IMR-90 (cell line): Measurements from ENCODE around the gene MT1H. TPM values are rescaled to one million over a fixed set of nuclear protein-coding genes. Genes with fewer than 3 reads are reported as not detected.

Source experiments
- ATAC-seq: fragments of 200-7000 bp; cut with Tn5 transposase; 2 replicates; pipeline ENCODE4 v1.9.1; 2020; ENCODE audit warnings: low read depth, mild to moderate bottlenecking, moderate library complexity
- BruUV-seq: library from RNA; stranded (reverse); fragments of 400-500 nt; replicated peaks from 2 replicates; lab custom pipeline; 2021; lab: Mats Ljungman, UMichigan
- CTCF ChIA-PET: fragments of 300-600 bp; formaldehyde crosslinking; extraction: SDS; loops from one replicate; lab custom pipeline; 2021; ENCODE audit warnings: antibody characterized with exemption; lab: Yijun Ruan, JAX
- POLR2A ChIA-PET: fragments of 300-600 bp; sonication (Branson Sonifier 250); formaldehyde crosslinking; loops from one replicate; lab custom pipeline; 2022; ENCODE audit warnings: antibody characterized with exemption; ENCODE audit not compliant: unreplicated experiment; lab: Charles Lee
- DNase-seq: peaks from one replicate; pipeline ENCODE4 v3.0.0; 2013
- H2AFZ ChIP-seq: replicated peaks from 2 replicates; pipeline ENCODE3; 2013; ENCODE audit warnings: low read length, mild to moderate bottlenecking; ENCODE audit not compliant: poor library complexity
- H2AK5ac ChIP-seq: 2 replicates; pipeline ENCODE4 v1.6.1; 2013; ENCODE audit warnings: low read depth, low read length, inconsistent platforms
- H2AK9ac ChIP-seq: replicated peaks from 2 replicates; pipeline ENCODE3; 2013; ENCODE audit warnings: mild to moderate bottlenecking, low read depth, low read length, moderate library complexity; ENCODE audit not compliant: poor library complexity
- H2BK120ac ChIP-seq: 2 replicates; pipeline ENCODE4 v1.6.1; 2013; ENCODE audit warnings: low read depth, low read length, inconsistent platforms
- H2BK15ac ChIP-seq: 3 replicates; pipeline ENCODE4 v1.6.1; 2013; ENCODE audit warnings: low read depth, low read length, inconsistent platforms
- H2BK20ac ChIP-seq: 2 replicates; pipeline ENCODE4 v1.6.1; 2013; ENCODE audit warnings: low read depth, mild to moderate bottlenecking, inconsistent platforms, low read length, moderate library complexity
- H2BK5ac ChIP-seq: 2 replicates; pipeline ENCODE4 v1.6.1; 2013; ENCODE audit warnings: mild to moderate bottlenecking, low read depth, low read length, inconsistent platforms; ENCODE audit not compliant: poor library complexity, severe bottlenecking
- H3K14ac ChIP-seq: replicated peaks from 2 replicates; pipeline ENCODE4 v1.6.1; 2013; ENCODE audit warnings: low read depth, low read length, inconsistent platforms
- H3K18ac ChIP-seq: 2 replicates; pipeline ENCODE4 v1.6.1; 2013; ENCODE audit warnings: low read depth, low read length, control low read depth
- H3K23ac ChIP-seq: 2 replicates; pipeline ENCODE4 v1.6.1; 2013; ENCODE audit warnings: low read depth, low read length, inconsistent platforms
- H3K27ac ChIP-seq: 2 replicates; pipeline ENCODE4 v1.5.1; 2013; ENCODE audit warnings: mild to moderate bottlenecking, control low read depth, low read length; ENCODE audit not compliant: insufficient read depth
- H3K27me3 ChIP-seq: 2 replicates; pipeline ENCODE4 v1.6.1; 2013; ENCODE audit warnings: low read length; ENCODE audit not compliant: control insufficient read depth, insufficient read depth
- H3K36me3 ChIP-seq: 2 replicates; pipeline ENCODE4 v1.6.1; 2013; ENCODE audit warnings: low read length, mixed read lengths; ENCODE audit not compliant: control insufficient read depth, insufficient read depth
- H3K4ac ChIP-seq: 2 replicates; pipeline ENCODE4 v1.6.1; 2013; ENCODE audit warnings: low read depth, low read length, inconsistent platforms
- H3K4me1 ChIP-seq: 2 replicates; pipeline ENCODE4 v1.6.1; 2013; ENCODE audit warnings: low read length, mixed read lengths; ENCODE audit not compliant: control insufficient read depth, insufficient read depth
- H3K4me2 ChIP-seq: 2 replicates; pipeline ENCODE4 v1.6.1; 2013; ENCODE audit warnings: low read depth, mild to moderate bottlenecking, control low read depth, low read length, moderate library complexity
- H3K4me3 ChIP-seq: 2 replicates; pipeline ENCODE4 v1.5.1; 2013; ENCODE audit warnings: low read depth, mild to moderate bottlenecking, control low read depth, low read length, moderate library complexity; ENCODE audit not compliant: insufficient read depth
- H3K56ac ChIP-seq: 2 replicates; pipeline ENCODE4 v1.6.1; 2013; ENCODE audit warnings: low read length, inconsistent platforms; ENCODE audit not compliant: insufficient read depth; ENCODE audit errors: extremely low read depth
- H3K79me1 ChIP-seq, 2 experiments: 2 replicates each; pipeline ENCODE4 v1.6.1; 2013; ENCODE audit warnings: low read length in 2 of 2, inconsistent platforms in 1 of 2, low read depth in 1 of 2
- H3K9ac ChIP-seq: 2 replicates; pipeline ENCODE4 v1.6.1; 2013; ENCODE audit warnings: low read depth, low read length, control low read depth
- H3K9me1 ChIP-seq: 2 replicates; pipeline ENCODE4 v1.6.1; 2013; ENCODE audit warnings: low read length, inconsistent platforms; ENCODE audit not compliant: insufficient read depth
- H3K9me3 ChIP-seq: 2 replicates; pipeline ENCODE4 v1.6.1; 2013; ENCODE audit warnings: low read length; ENCODE audit not compliant: control insufficient read depth, insufficient read depth
- H4K20me1 ChIP-seq: 2 replicates; pipeline ENCODE4 v1.6.1; 2013; ENCODE audit warnings: low read length, inconsistent platforms; ENCODE audit not compliant: insufficient read depth
- H4K5ac ChIP-seq: 2 replicates; pipeline ENCODE4 v1.6.1; 2013; ENCODE audit warnings: mild to moderate bottlenecking, low read depth, low read length, control low read depth
- H4K8ac ChIP-seq, 2 experiments: 2 replicates each; pipeline ENCODE4 v1.6.1; 2013; ENCODE audit warnings: low read depth in 2 of 2, low read length in 2 of 2, control low read depth in 1 of 2, inconsistent platforms in 1 of 2
- H4K91ac ChIP-seq: 2 replicates; pipeline ENCODE4 v1.6.1; 2013; ENCODE audit warnings: low read depth, low read length, inconsistent platforms; ENCODE audit not compliant: insufficient read depth
- BHLHE40 ChIP-seq: fragments of 150-350 bp; IDR thresholded peaks from 2 replicates; pipeline ENCODE4 v1.6.1; 2016; ENCODE audit warnings: mild to moderate bottlenecking, low read depth, low read length
- CHD1 ChIP-seq: IDR thresholded peaks from 2 replicates; pipeline ENCODE4 v1.6.1; 2012; ENCODE audit warnings: low read depth, low read length, improper control_type of control experiment
- MAFK ChIP-seq: IDR thresholded peaks from 2 replicates; pipeline ENCODE4 v1.6.1; 2012; ENCODE audit warnings: low read depth, low read length, improper control_type of control experiment
- MAZ ChIP-seq: IDR thresholded peaks from 2 replicates; pipeline ENCODE4 v1.6.1; 2012; ENCODE audit warnings: low read depth, mild to moderate bottlenecking, low read length, improper control_type of control experiment, moderate library complexity, borderline replicate concordance
- MXI1 ChIP-seq: IDR thresholded peaks from 2 replicates; pipeline ENCODE4 v1.6.1; 2012; ENCODE audit warnings: low read depth, mild to moderate bottlenecking, low read length, moderate library complexity, borderline replicate concordance
- NFE2L2 ChIP-seq: fragments of 150-350 bp; IDR thresholded peaks from 2 replicates; pipeline ENCODE4 v1.6.1; 2016; ENCODE audit warnings: low read depth, mild to moderate bottlenecking, low read length
- RAD21 ChIP-seq: IDR thresholded peaks from 2 replicates; pipeline ENCODE4 v1.6.1; 2012; ENCODE audit warnings: low read length, improper control_type of control experiment
- RCOR1 ChIP-seq: IDR thresholded peaks from 2 replicates; pipeline ENCODE4 v1.6.1; 2012; ENCODE audit warnings: mild to moderate bottlenecking, low read length, improper control_type of control experiment; ENCODE audit not compliant: insufficient replicate concordance
- SMC3 ChIP-seq: fragments of 150-350 bp; IDR thresholded peaks from 2 replicates; pipeline ENCODE4 v1.6.1; 2016; ENCODE audit warnings: low read depth, mild to moderate bottlenecking, antibody characterized with exemption, low read length, moderate library complexity
- WGBS, 2 experiments: methylation state at CpG; one replicate each; pipeline versions ENCODE4 v1.1.5 to v1.1.7; 2013; ENCODE audit warnings: missing lambda C conversion rate in 2 of 2; ENCODE audit not compliant: insufficient read length in 1 of 2; ENCODE audit errors: extremely low coverage in 2 of 2; 5-methylcytosine and 5-hydroxymethylcytosine counted together
- dilution Hi-C: fragments of 300-500 bp; cut with HindIII; formaldehyde crosslinking; loops from one replicate; pipeline ENCODE4 v1.14.3; 2018; ENCODE audit warnings: low sequenced_read_pairs; ENCODE audit not compliant: unreplicated experiment
- in situ Hi-C: fragments of 300-500 bp; cut with MboI; formaldehyde crosslinking; loops from 3 replicates; pipeline ENCODE4 v1.14.3; 2019; ENCODE audit warnings: low sequenced_read_pairs, inconsistent platforms, mixed read lengths
- intact Hi-C: fragments of 100-400 bp; cut with micrococcal nuclease; formaldehyde crosslinking; loops from 2 replicates; pipeline ENCODE4 v1.10.0; 2022
- polyA plus RNA-seq, 3 experiments: library from polyadenylated mRNA; depleted of rRNA; stranded (reverse); fragments of >200 nt; gene quantifications; 2 replicates each; pipeline ENCODE4 v1.2.3, GENCODE V29; 2012; ENCODE audit warnings: low replicate concordance in 1 of 3
- total RNA-seq: library from RNA; depleted of rRNA; stranded (reverse); fragments of >200 nt; gene quantifications from 2 replicates; pipeline ENCODE4 v1.2.3, GENCODE V29; 2012
- TF ChIP-seq, protein P1 (sequence below): fragments of 150-350 bp; IDR thresholded peaks from 2 replicates; pipeline ENCODE4 v1.6.1; 2017; ENCODE audit warnings: mild to moderate bottlenecking, antibody characterized with exemption, low read length, low read depth
- TF ChIP-seq, protein P2 (sequence below): fragments of 150-350 bp; IDR thresholded peaks from 2 replicates; pipeline ENCODE4 v1.6.1; 2016; ENCODE audit warnings: low read depth, mild to moderate bottlenecking, low read length, moderate library complexity, borderline replicate concordance

MT1H gene
- total and polyA plus RNA-seq, 2 of the 4 experiments (the other 2 are of a cell fraction), result not detected

- ATAC-seq, result no peak
- Histone ChIP-seq H2BK120ac (peak overlapping the region; percentile 11; the same call in 1 of the 2 replicates), H3K14ac (no peak overlapping the region), H3K9me3 (peaks cover 5% of the 10 kb centered on the region), H3K4me1 (no peaks in the 10 kb centered on the region), H3K27ac (no peak overlapping the region), H4K5ac (0 out of 2 replicates have a peak overlapping the region, but pooled peaks have one; percentile 17), H3K4me2 (no peak overlapping the region), H2BK20ac (peak overlapping the region; percentile 48; the same call in 1 of the 2 replicates), H2AK5ac (peak overlapping the region; percentile 48; the same call in 1 of the 2 replicates), H2BK5ac (no peak overlapping the region), H3K18ac (no peak overlapping the region), H3K4ac (peak overlapping the region; percentile 45; the same call in 1 of the 2 replicates), H3K9ac (no peak overlapping the region), H3K9me1 (no peaks in the 10 kb centered on the region; the same call in 1 of the 2 replicates), H3K4me3 (no peak overlapping the region), H3K36me3 (no peaks in the 10 kb centered on the region), H4K91ac (peak overlapping the region; percentile 49), H4K8ac (peak overlapping the region in 1 of 2 experiments; percentile 53; a peak in 1 of 4 replicates), H2AK9ac (no peak overlapping the region), H2AFZ (peak overlapping the region; percentile 69), H3K27me3 (peaks cover 2% of the 10 kb centered on the region; the same call in 1 of the 2 replicates), H3K56ac (no peak overlapping the region), H3K23ac (no peak overlapping the region), H2BK15ac (0 out of 3 replicates have a peak overlapping the region, but pooled peaks have one; percentile 15), H4K20me1 (no peaks in the 10 kb centered on the region), H3K79me1 (no peaks in the 10 kb centered on the region)
- in situ Hi-C loops (loop anchor here (5.0 to 25.0 kb wide), 2 partner anchors 124 to 764 kb away; no protein-coding TSS in a partner anchor), intact Hi-C loops (loop anchor here (5.0 kb wide), 2 partner anchors 249 to 759 kb away; partner anchors contain the start of genes NUDT21 and OGFOD1), dilution Hi-C loops (no loop called here)
- TF ChIP-seq MXI1 (no peak), MAZ (no peak), RAD21 (no peak), SMC3 (no peak), CHD1 (no peak), BHLHE40 (no peak), MAFK (no peak), NFE2L2 (no peak), RCOR1 (no peak)
- TF ChIP-seq, protein P1, sequence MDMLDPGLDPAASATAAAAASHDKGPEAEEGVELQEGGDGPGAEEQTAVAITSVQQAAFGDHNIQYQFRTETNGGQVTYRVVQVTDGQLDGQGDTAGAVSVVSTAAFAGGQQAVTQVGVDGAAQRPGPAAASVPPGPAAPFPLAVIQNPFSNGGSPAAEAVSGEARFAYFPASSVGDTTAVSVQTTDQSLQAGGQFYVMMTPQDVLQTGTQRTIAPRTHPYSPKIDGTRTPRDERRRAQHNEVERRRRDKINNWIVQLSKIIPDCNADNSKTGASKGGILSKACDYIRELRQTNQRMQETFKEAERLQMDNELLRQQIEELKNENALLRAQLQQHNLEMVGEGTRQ, result no peak
- TF ChIP-seq, protein P2, sequence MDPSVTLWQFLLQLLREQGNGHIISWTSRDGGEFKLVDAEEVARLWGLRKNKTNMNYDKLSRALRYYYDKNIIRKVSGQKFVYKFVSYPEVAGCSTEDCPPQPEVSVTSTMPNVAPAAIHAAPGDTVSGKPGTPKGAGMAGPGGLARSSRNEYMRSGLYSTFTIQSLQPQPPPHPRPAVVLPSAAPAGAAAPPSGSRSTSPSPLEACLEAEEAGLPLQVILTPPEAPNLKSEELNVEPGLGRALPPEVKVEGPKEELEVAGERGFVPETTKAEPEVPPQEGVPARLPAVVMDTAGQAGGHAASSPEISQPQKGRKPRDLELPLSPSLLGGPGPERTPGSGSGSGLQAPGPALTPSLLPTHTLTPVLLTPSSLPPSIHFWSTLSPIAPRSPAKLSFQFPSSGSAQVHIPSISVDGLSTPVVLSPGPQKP, result no peak
- CTCF ChIA-PET, result interaction anchor here (0.6 to 2.1 kb wide), 22 partner anchors 17 to 369 kb away, joined by 3 to 13 read pairs (median 4); partner anchors contain the start of gene MT2A
- no peak for DNase-seq
- POLR2A ChIA-PET, result no interaction called here
- WGBS, 2 experiments, result no CpG with 5 or more reads among the region's 7 CpGs
- BruUV-seq, result no TSS peak
Measured at GRCh38 chr16:56701534-56701933, 31.9 kb downstream of the MT1H start.
